NCI-H526 treated with DMSO at 0.1 percent for 48 hours (cell line): ENCODE data around the gene NCR2.

Experiments used
- DNase-seq: peaks from one replicate; lab custom pipeline; 2025; lab: John Stamatoyannopoulos, UW

Gene NCR2

DNA sequence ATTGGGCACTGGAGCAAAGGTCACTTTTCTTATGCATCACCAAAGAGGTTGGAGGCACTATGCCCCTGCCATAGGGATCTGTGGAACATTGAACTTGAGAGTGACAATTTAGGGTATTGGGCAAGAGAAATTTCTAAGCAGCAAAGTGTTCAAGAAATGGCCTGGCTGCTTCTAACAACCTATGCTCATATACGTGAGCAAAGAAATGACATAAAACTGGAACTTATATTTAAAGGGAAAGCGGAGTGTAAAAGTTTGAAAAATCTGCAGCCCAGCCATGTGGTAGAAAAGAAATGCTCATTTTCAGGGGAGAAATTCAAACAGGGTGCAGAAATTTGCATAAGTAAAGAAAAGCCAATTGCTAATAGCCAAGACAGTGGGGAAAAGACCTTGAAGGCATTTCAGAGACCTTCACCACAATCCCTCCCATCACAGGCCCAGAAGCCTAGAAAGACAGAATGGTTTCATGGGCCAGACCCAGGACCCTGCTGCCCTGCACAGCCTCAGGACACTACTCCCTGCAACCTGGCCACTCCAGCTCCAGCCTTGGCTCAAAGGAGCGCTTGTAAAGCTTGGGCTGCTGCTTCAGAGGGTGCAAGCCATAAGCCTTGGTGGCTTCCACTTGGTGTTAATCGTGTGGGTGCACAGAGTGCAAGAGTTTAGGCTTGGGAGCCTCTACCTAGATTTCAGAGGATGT, 24.4 kb downstream of the NCR2 start:
- DNase-seq, result no peak

- no peak for DNase-seq
Observed at GRCh38 chr6:41360314-41360685, 24.9 kb downstream of the NCR2 start.

GRCh38 chr6:41366150-41366549, 30.7 kb downstream of the NCR2 start:
- no peak for DNase-seq

- DNase-seq, result no peak
Observed at GRCh38 chr6:41367061-41367460, 31.7 kb downstream of the NCR2 start.

DNA sequence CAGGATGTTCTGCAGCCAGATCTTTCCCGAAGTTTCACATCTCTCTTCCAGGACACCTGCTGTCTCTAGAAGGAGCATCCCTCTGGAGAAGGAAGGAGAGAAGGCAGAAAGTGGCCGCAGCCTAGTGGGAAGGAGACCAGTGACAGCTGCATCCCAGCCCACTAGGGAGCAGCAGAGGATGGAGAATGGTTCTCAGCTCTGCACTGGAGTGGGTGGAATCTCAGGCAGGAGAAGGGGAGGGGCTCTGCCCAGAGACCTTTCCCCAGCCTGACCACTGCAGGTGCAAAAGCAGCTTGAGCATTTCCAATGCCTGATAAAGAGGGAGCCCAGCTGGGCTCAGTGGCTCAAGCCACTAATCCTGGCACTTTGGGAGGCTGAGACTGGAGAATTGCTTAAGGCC, 32.3 kb downstream of the NCR2 start:
- peak; percentile 75 for DNase-seq

DNA sequence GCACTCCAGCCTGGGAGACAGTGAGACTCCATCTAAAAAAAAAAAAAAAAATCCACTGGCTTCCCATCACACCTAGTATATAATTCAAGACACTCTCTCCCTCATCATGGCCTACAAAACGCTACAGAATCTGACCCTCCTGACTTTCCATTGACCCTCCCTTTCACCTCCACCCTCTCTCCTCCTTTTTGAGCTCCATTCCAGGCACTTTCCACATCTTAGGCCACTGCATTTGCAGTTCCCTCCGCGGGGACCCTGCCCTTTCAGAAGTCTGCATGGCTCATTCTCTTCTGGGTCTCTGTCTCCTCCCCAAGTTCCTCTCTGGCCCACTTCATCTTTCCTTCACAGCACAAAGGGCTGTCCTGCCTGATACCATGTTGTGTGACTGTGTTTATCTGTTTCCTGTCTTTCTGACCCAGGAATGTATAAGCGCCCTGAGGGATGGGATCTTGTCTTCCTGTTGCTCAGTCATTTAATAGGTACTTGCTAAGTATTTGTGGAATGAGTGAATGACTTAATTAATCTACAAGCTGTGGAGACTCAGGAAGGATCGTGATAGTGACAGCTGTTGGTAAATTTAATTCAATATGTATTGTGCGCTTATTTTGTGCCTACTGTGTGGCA, 35.2 kb downstream of the NCR2 start:
- DNase-seq, result no peak

GRCh38 chr6:41371461-41371991, 36.1 kb downstream of the NCR2 start:
- peak; percentile 48 for DNase-seq

DNA sequence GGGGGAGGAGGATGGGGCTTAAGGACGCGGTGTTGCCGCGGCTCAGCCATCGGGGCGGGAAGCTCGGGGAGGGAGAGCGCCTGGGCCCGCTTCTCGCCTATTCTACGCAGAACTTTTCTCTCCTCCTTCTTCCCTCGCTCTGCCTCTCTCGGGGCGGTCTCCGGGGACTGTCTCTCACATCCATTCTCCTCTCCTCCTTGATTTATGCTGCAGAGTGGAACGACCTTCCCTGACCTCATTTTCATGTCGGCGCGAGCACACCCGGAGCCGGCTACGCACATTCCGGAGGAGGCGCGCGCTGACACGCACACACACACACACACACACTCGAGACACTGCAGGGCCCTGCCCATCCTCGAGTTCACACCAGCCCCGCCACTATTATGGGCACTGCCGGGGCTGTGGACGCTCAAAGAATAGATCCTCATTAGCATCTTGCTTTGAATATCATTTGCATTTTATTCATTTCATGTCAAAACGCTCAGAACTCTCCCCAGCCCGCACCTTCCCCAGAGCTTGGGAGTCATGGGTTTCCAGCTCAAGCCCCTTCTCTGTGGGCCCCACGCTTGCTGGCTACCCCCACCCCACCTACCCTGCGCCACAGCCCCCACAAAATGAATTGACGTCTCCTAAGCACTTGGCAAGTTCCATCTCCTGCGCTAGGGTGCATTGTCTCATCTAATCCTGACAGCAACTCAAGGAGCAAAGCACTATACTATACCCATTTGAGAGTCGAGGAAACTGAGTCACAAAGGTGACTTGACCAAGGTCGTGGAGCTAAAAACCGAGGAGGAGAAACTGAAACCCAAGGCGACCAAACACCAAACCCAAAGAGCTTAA, 36.8 kb downstream of the NCR2 start:
- DNase-seq, result peak; percentile 97

GRCh38 chr6:41372832-41373626, 37.6 kb downstream of the NCR2 start:
- DNase-seq, result peak; percentile 58

- no peak for DNase-seq
Observed at GRCh38 chr6:41373627-41373918, 38.2 kb downstream of the NCR2 start.

DNA sequence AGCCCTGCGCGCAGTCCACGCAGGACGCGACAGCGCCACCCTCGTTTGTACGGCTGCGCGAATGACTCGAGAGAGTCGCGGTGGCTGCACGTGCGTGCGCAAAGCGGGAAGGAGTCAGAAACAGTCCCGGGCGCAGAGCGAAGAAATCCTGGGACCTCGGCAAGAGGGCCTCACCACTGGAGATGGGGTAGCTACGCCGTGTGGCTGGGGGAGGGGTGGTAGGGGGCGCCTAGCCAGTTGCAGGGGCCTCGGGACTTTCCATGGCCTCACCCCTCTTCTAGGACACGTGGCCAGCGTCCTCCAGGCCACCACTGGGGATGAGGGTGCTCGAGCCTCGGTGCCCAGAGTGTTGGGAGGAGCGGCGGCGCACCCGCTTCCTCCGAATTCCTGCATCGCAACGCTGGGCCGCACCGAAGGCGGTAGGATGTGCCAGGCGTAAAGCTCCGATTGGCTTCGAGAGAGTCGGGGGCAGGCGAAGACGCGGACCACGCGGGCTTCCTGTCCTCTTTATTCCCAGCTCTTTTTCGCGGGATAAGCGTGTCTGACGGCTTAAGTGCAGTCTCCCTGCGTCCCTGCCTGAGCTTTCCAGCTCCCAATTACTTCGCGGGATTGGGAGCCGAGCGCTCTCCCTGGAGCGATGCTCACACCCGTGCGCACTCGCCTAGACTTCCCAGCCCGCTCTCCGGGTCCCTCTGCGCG, 38.7 kb downstream of the NCR2 start:
- DNase-seq, result no peak

DNA sequence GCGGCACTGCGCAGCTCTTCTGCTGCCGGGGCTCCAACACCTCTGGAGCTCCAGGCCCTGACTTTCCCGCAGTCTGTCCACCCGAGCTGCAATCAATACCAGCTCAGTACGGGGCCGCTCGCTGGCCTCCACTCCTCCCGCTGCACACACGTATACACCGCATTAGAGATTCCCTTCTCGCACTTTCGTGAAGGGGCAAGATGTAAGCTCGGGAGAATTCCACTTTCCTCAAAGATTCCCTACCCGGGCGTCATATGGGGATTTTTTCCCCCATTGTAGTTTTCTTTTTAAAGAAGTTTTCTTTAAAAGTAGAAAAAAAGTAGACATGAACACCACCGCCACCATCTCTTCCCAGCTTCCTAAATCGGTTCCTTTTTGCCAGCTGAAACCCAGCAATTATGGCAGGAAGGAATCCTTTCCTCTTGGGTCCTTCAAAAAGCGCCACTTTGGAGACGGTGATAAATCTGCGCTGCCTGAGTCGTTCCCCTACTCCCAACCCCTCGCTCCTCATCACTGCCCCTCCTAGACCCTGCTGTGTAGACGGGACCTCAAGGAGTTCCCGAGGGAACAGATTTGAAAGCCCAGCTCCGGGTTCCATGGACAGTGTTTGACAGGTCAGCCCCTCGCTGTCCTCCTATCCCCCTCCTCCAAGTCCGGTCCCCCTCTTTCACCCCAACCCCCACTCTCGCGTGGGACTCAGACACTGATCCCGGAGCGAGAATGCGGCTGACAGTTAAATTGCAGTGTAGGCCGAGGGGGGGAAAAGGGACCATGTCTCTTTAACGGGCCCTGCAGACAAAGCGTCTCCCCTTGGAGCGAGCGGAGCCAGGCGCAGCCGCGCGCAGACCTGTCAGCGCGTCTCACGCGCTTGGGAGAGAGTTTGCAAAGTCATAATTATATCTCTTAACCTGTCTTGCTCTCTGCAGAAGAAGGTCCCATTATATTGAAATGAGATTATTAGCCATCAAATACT, 39.5 kb downstream of the NCR2 start:
- DNase-seq, result no peak

GRCh38 chr6:41375598-41376151, 40.3 kb downstream of the NCR2 start:
- DNase-seq, result no peak

- no peak for DNase-seq
Observed at GRCh38 chr6:41376176-41376575, 40.8 kb downstream of the NCR2 start.

DNA sequence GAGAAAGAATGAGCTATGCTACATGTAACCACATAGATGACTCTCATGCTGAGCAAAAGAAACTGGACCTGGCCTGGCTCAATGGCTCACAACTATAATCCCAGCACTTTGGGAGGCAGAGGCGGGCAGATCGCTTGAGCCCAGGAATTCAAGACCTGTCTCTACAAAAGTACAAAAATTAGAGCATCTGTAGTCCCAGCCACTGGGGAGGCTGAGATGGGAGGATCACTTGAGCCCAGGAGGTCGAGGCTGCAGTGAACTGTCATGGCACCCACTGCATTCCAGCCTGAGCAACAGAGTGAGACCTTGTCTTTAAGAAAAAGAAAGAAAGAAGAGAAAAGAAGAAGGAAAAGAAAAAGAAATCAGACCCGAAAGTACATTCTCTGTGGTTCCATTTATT, 41.7 kb downstream of the NCR2 start:
- no peak for DNase-seq

DNA sequence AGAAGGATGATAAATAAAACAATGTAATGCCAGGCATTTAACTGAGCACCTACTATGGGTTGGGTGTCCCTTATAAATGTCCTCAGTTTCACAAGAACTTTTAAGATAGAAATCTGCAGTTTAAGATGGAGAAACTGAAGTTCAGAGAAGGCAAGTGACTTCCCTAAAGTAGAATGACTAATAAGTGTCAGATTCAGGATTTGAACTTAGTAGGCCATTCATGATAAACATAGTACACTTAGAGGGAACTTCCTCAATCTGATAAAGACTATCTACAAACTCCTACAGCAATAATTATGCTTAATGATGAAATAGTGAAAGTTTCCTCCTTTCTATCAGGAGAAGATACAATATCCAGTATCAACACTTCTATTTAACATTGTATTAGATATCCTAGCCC, 43.9 kb downstream of the NCR2 start:
- no peak for DNase-seq

DNA sequence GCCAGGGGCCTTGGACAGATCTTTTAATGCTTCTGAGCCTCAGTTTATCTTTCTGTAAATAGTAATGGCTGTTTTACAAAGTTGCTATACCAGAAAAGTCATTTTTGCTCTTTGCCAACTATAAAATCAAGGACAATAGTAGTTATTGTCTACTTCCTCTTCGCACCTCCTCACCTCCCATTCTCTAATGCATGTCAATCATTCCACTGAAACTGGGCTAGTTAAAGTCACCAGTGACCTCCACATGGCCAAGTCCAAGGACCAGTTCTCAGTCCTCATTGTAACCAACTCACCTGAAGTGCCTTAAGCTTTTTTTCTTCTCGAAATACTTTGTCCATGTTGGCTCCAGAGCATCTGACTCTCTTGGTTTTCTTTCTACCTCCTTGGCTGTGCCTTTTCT, 51.2 kb downstream of the NCR2 start:
- no peak for DNase-seq

DNA sequence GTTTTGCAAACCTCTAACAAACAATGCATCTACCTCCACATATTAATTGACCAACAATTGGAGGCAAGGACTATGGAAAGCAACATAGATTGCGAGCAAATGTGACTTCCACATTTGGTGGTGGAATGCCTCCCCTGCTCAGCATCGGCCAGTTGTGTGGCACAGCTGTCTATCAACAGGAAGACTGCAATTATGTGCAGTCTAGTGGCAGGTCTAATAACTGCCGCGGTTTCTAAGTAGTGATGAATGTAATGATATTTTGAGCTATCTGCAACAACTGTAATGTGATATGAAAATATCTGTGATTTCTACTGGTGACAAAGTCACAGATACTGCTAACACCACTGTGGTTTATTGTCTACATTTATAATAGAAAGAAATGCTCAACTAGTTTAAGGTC, 56.8 kb downstream of the NCR2 start:
- DNase-seq, result no peak

- DNase-seq, result no peak
Observed at GRCh38 chr6:41396335-41396734, 60.9 kb downstream of the NCR2 start.

- DNase-seq, result no peak
Observed at GRCh38 chr6:41399424-41399823, 64.0 kb downstream of the NCR2 start.
